ENCODE data around the gene JARID2.

DNA sequence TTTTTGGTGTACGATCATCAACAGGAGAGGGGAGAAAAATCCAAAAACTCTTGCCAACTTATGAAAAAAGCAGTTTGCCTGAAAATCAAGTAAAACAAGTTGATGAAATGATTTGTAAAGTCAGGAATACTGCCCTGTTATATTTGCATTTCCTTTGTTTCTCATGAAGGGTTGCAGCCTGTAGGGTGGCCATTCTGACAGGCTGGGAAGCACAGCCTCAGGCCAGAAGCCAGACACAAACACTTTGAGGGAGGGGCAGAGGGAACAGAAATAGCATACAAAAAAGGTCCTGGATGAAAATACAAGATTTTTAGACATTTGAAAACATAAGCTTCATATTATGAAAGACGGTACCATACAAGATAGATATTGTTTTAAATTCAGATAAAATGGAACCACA is 307.2 kb downstream of the JARID2 start:
- TF ChIP-seq YY1 (IDR thresholded peaks at IDR 0.05; ENCODE audit: borderline replicate concordance in 1 of 3, control insufficient read depth in 1 of 3, extremely low read depth in 1 of 3, insufficient read depth in 3 of 3, insufficient read length in 1 of 3, insufficient replicate concordance in 2 of 3, low read depth in 1 of 3, low read length in 2 of 3) (no peak), ZNF354B (CRISPR knock-in tag; IDR thresholded peaks at IDR 0.05) (no peak), POLR2A (conservative IDR thresholded peaks at IDR 0.05) (no peak), SRSF1 (IDR thresholded peaks at IDR 0.05; ENCODE audit: low read depth, low read length) (no peak), ESRRA (IDR thresholded peaks at IDR 0.05; ENCODE audit: borderline replicate concordance, low read depth) (no peak), MXI1 (IDR thresholded peaks at IDR 0.05; ENCODE audit: low read depth, low read length) (no peak), NFATC3 (IDR thresholded peaks at IDR 0.05) (no peak), ZNF717 (CRISPR knock-in tag; IDR thresholded peaks at IDR 0.05) (no peak), PHF21A (IDR thresholded peaks at IDR 0.05; ENCODE audit: borderline replicate concordance, low read depth) (no peak)
- TF ChIP-seq, protein P1, sequence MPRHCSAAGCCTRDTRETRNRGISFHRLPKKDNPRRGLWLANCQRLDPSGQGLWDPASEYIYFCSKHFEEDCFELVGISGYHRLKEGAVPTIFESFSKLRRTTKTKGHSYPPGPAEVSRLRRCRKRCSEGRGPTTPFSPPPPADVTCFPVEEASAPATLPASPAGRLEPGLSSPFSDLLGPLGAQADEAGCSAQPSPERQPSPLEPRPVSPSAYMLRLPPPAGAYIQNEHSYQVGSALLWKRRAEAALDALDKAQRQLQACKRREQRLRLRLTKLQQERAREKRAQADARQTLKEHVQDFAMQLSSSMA (CRISPR knock-in tag; IDR thresholded peaks at IDR 0.05), result no peak

Measured in K562 (cell line).